22Rv1 (cell line): ENCODE data around the gene CDH6.

Experiments
- ZFX ChIP-seq: fragments of 450-650 bp; IDR thresholded peaks from 2 replicates; pipeline ENCODE4 v1.6.1; 2017; ENCODE audit warnings: antibody characterized with exemption, borderline replicate concordance
- TF ChIP-seq, protein P1 (sequence below): fragments of 450-650 bp; IDR thresholded peaks from 2 replicates; pipeline ENCODE4 v1.5.1; 2017; ENCODE audit warnings: mild to moderate bottlenecking

DNA sequence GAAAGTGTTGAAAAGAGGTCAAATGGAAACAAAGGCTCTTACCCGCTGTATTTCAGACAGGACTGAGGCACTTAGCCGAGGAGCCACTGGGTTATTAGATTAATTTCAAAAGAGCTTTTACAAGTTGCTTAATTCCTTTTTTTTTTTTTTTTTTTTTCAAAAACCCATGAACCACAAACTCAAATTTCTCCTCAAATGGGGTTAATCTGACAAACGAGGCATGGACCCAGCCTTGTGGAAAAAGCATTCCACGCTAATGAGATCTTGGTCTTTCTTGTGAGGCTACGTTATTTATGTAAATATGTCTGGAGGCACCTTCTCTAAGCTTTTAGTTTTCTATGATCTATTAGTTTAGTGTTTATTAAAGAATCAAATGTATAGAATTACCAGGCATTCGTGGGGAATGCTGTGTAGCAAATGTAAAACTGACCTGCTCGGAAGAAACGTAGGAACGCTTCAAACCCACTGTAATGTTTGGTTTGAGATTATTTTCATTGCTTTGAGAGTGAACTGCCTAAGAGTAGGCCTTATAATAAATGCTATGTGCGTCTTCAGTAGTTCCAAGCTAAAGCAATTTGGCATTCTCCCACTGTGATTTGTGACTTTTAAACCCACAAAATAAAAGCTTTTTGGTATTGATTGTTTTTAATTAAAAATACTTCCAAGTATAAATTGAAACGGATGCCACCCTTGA lies 134.7 kb downstream of the CDH6 start:
- TF ChIP-seq, protein P1, sequence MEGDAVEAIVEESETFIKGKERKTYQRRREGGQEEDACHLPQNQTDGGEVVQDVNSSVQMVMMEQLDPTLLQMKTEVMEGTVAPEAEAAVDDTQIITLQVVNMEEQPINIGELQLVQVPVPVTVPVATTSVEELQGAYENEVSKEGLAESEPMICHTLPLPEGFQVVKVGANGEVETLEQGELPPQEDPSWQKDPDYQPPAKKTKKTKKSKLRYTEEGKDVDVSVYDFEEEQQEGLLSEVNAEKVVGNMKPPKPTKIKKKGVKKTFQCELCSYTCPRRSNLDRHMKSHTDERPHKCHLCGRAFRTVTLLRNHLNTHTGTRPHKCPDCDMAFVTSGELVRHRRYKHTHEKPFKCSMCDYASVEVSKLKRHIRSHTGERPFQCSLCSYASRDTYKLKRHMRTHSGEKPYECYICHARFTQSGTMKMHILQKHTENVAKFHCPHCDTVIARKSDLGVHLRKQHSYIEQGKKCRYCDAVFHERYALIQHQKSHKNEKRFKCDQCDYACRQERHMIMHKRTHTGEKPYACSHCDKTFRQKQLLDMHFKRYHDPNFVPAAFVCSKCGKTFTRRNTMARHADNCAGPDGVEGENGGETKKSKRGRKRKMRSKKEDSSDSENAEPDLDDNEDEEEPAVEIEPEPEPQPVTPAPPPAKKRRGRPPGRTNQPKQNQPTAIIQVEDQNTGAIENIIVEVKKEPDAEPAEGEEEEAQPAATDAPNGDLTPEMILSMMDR = no peak
- TF ChIP-seq ZFX = no peak
